ENCODE measurements around the gene HJV.

- TF ChIP-seq POLR2A (IDR thresholded peaks at IDR 0.05) (no peak), CTCF (IDR thresholded peaks at IDR 0.05 in 4 of 5, conservative IDR thresholded peaks at IDR 0.05 in 1 of 5) (no peak)
These were observed 32.8 kb downstream of the HJV start for GRCh38 chr1:145988773-145989172.
